Transverse colon (tissue), 4 donors: ENCODE data around the gene CDC25B. TPM values are rescaled to one million over a fixed set of nuclear protein-coding genes. Genes with fewer than 3 reads are reported as not detected.

ENCODE experiments used
- DNase-seq: peaks from one replicate; pipeline ENCODE4 v3.0.0-alpha.2; 2019
- H3K27ac ChIP-seq, 4 donors: fragments of 200-600 bp; sonication (generic); 2 replicates each; pipeline ENCODE4 v1.5.1; 2016 to 2018; ENCODE audit warnings: inconsistent platforms in 4 of 4
- H3K27me3 ChIP-seq: fragments of 200-600 bp; sonication (generic); 2 replicates; pipeline ENCODE4 v1.5.1; 2017; ENCODE audit warnings: inconsistent platforms
- H3K36me3 ChIP-seq, 4 donors: fragments of 200-600 bp; sonication (generic); 2 replicates each; pipeline ENCODE4 v1.5.1; 2017 to 2019; ENCODE audit warnings: inconsistent platforms in 4 of 4
- H3K4me1 ChIP-seq, 4 donors: fragments of 200-600 bp; sonication (generic); 2 replicates each; pipeline ENCODE4 v1.5.1; 2017 to 2020; ENCODE audit warnings: inconsistent platforms in 4 of 4
- H3K4me3 ChIP-seq, 4 donors: fragments of 200-600 bp; sonication (generic); 1 replicate in 1 of 4; 2 replicates in 3 of 4; pipeline versions ENCODE4 v1.5.1 to v1.6.1; 2017 to 2019; ENCODE audit warnings: inconsistent platforms in 4 of 4
- H3K9me3 ChIP-seq, 2 donors: fragments of 200-600 bp; sonication (generic); 2 replicates each; pipeline ENCODE4 v1.5.1; 2017 to 2019; ENCODE audit warnings: inconsistent platforms in 2 of 2
- EP300 ChIP-seq: sonication (generic); formaldehyde crosslinking; IDR thresholded peaks from one replicate; pipeline ENCODE4 v1.6.1; 2017; ENCODE audit warnings: antibody characterized with exemption, low read depth
- POLR2A ChIP-seq: fragments of 450-650 bp; IDR thresholded peaks from one replicate; pipeline ENCODE4 v1.6.1; 2016; ENCODE audit warnings: antibody characterized with exemption, mild to moderate bottlenecking, moderate library complexity
- POLR2AphosphoS5 ChIP-seq, 3 donors: sonication (generic); formaldehyde crosslinking; IDR thresholded peaks; one replicate each; pipeline ENCODE4 v1.6.1; 2016; ENCODE audit warnings: antibody characterized with exemption in 3 of 3
- WGBS, 2 donors: methylation state at CpG; one replicate each; pipeline ENCODE4 v1.1.5; 2018; ENCODE audit warnings: low coverage in 1 of 2; 5-methylcytosine and 5-hydroxymethylcytosine counted together
- in situ Hi-C, 4 donors: fragments of 200-750 bp; cut with MboI; loops; one replicate each; pipeline versions ENCODE4 v1.15.0 to v1.15.1; 2017; ENCODE audit warnings: low sequenced_read_pairs in 3 of 4, low pct_ligation_motif_present in 1 of 4, low pct_unique_long_range_greater_than_20kb in 1 of 4
- intact Hi-C: fragments of 100-400 bp; cut with DNase I; formaldehyde crosslinking; loops from one replicate; pipeline ENCODE4 v1.15.1; 2023; ENCODE audit warnings: low total_unique reads
- total RNA-seq, 4 donors: library from RNA; depleted of rRNA; stranded (reverse); fragments of >200 nt; gene quantifications; one replicate each; pipeline ENCODE4 v1.1.0, GENCODE V29; 2016
- TF ChIP-seq, protein P1 (sequence below), 5 experiments: fragments of 200-600 bp in 3 of 5; fragments of 450-650 bp in 2 of 5; sonication (generic) in 3 of 5; IDR thresholded peaks; 1 replicate in 2 of 5; 2 replicates in 3 of 5; pipeline ENCODE4 v1.5.1; 2016 to 2017; ENCODE audit warnings: antibody characterized with exemption in 5 of 5, inconsistent platforms in 3 of 5, mild to moderate bottlenecking in 2 of 5, moderate library complexity in 1 of 5

CDC25B gene
- total RNA-seq, 4 donors from 2014 or later, result 14.1 to 89.4 (median 39.5) TPM

DNA sequence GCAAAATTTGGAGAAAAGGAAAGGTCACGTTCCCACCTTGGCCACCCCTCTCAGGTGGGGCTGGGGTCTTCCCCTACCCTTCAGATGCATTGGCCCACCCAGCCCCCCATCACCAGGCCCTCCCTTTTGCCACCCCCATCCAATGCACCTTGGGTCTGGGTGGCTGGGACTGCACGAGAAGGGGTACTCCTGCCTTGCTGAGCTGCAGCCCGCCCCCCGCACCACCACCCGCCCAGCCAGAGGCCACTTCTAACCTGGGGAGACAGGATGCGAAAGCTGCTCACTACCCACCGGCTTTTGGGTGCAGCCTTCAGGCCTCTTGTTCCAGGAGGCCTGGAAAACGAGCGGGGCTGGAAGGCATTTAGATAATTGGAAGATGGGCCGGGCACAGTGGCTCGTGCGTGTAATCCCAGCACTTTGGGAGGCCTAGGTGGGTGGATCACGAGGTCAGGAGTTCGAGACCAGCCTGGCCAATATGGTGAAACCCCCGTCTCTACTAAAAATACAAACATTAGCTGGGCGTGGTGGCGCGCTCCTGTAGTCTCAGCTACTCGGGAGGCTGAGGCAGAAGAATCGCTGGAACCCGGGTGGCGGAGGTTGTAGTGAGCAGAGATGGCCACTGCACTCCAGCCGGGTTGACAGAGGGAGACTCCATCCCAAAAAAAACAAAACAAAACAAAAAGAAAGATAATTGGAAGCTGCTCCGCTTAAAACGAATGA, 1.2 kb upstream of the CDC25B start:
- Histone ChIP-seq H3K27me3 (no peaks in the 10 kb centered on the region), H3K4me1 (peaks cover 18 to 39% (median 34%) of the 10 kb centered on the region in 4 donors), H3K36me3 (no peaks in the 10 kb centered on the region), H3K4me3 (peak overlapping the region in 3 of 4 donors; percentile 43 to 56 (median 52)), H3K27ac (peak overlapping the region; percentile 89 to 97 (median 94)), H3K9me3 (no peaks in the 10 kb centered on the region)
- intact Hi-C loops (no loop called here), in situ Hi-C loops (no loop called here)
- 81% methylated on average over 25 of the region's 25 CpGs; no CpG with 5 or more reads in 1 of the 2 donors for WGBS, 2 donors
- TF ChIP-seq POLR2AphosphoS5 (IDR thresholded peaks at IDR 0.05), result no peak
- TF ChIP-seq, protein P1, sequence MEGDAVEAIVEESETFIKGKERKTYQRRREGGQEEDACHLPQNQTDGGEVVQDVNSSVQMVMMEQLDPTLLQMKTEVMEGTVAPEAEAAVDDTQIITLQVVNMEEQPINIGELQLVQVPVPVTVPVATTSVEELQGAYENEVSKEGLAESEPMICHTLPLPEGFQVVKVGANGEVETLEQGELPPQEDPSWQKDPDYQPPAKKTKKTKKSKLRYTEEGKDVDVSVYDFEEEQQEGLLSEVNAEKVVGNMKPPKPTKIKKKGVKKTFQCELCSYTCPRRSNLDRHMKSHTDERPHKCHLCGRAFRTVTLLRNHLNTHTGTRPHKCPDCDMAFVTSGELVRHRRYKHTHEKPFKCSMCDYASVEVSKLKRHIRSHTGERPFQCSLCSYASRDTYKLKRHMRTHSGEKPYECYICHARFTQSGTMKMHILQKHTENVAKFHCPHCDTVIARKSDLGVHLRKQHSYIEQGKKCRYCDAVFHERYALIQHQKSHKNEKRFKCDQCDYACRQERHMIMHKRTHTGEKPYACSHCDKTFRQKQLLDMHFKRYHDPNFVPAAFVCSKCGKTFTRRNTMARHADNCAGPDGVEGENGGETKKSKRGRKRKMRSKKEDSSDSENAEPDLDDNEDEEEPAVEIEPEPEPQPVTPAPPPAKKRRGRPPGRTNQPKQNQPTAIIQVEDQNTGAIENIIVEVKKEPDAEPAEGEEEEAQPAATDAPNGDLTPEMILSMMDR (IDR thresholded peaks at IDR 0.05), result no peak
- DNase-seq, result no peak

DNA sequence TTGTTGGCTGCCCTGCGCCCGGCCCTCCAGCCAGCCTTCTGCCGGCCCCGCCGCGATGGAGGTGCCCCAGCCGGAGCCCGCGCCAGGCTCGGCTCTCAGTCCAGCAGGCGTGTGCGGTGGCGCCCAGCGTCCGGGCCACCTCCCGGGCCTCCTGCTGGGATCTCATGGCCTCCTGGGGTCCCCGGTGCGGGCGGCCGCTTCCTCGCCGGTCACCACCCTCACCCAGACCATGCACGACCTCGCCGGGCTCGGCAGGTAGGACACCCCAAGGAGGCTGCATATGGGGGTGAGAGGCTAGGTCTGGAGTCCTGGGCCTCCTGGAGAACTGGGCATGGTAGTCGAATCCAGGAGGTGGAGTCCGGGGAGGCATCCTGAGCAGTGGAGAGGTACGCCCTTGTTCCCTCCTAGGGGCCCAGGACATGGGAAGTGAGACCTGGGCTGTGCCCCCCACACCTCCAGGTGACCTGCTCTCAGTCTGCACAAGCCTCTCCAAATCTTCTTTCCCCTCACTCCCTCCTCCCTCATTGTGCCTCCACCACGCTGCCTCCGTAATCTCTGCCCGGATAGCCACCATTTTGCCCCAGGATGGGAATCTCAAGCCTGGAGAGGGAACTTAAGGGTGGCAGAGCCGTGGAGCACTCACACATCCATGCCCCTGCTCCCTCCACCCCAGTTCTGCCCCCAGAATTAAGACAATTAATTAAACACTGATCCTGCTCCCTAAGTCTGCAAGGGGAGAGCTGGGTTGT, 541 bp downstream of the CDC25B start:
- H3K27ac ChIP-seq, result peak overlapping the region; percentile 89 to 97 (median 94)
- intact Hi-C loops (no loop called here), in situ Hi-C loops (no loop called here)
- peaks cover 18 to 46% (median 40%) of the 10 kb centered on the region in 4 donors for H3K4me1 ChIP-seq
- peak overlapping the region; percentile 43 to 60 (median 54) for H3K4me3 ChIP-seq
- 14 to 60% methylated on average over 4 to 23 of the region's 33 CpGs for WGBS, 2 donors
- TF ChIP-seq EP300, result no peak
- TF ChIP-seq, protein P1 (IDR thresholded peaks at IDR 0.05), result no peak
- TF ChIP-seq POLR2AphosphoS5 (IDR thresholded peaks at IDR 0.05), result no peak
- TF ChIP-seq POLR2A, result no peak
- no peak for DNase-seq
- no peaks in the 10 kb centered on the region for H3K36me3 ChIP-seq
- H3K9me3 ChIP-seq, result no peaks in the 10 kb centered on the region
- no peaks in the 10 kb centered on the region for H3K27me3 ChIP-seq

GRCh38 chr20:3797226-3797545, 1.1 kb downstream of the CDC25B start:
- H3K27ac ChIP-seq, result peak overlapping the region; percentile 89 to 97 (median 94)
- peaks cover 18 to 46% (median 40%) of the 10 kb centered on the region in 4 donors for H3K4me1 ChIP-seq
- no peaks in the 10 kb centered on the region for H3K9me3 ChIP-seq
- H3K4me3 ChIP-seq, result peak overlapping the region in 3 of 4 donors; percentile 43 to 56 (median 52)
- WGBS, 2 donors, result 70% methylated on average over 5 of the region's 5 CpGs; no CpG with 5 or more reads in 1 of the 2 donors
- intact Hi-C loops (no loop called here), in situ Hi-C loops (no loop called here)
- H3K27me3 ChIP-seq, result no peaks in the 10 kb centered on the region
- H3K36me3 ChIP-seq, result peaks cover 0 to 4% (median 0%) of the 10 kb centered on the region in 4 donors
- TF ChIP-seq POLR2AphosphoS5 (IDR thresholded peaks at IDR 0.05), result no peak
- TF ChIP-seq, protein P1 (IDR thresholded peaks at IDR 0.05), result no peak
- TF ChIP-seq EP300, result no peak
- no peak for TF ChIP-seq POLR2A
- DNase-seq, result no peak

- intact Hi-C loops, result no loop called here
- H3K4me3 ChIP-seq, result peak overlapping the region in 3 of 4 donors; percentile 43 to 56 (median 52)
- peak; percentile 65 for DNase-seq
- no peaks in the 10 kb centered on the region for H3K9me3 ChIP-seq
- peaks cover 18 to 46% (median 40%) of the 10 kb centered on the region in 4 donors for H3K4me1 ChIP-seq
- H3K27me3 ChIP-seq, result no peaks in the 10 kb centered on the region
- no peak for TF ChIP-seq POLR2A
- no peak for TF ChIP-seq EP300
- TF ChIP-seq, protein P1 (IDR thresholded peaks at IDR 0.05), result no peak
- TF ChIP-seq POLR2AphosphoS5 (IDR thresholded peaks at IDR 0.05), result no peak
- H3K27ac ChIP-seq, result peak overlapping the region; percentile 89 to 97 (median 94)
- WGBS, 2 donors, result 7 to 50% methylated on average over 3 to 19 of the region's 19 CpGs
- H3K36me3 ChIP-seq, result peaks cover 0 to 10% (median 0%) of the 10 kb centered on the region in 4 donors
- in situ Hi-C loops, result no loop called here
These were observed 1.7 kb downstream of the CDC25B start for GRCh38 chr20:3797592-3798372.
